Measurements from ENCODE around the gene CD44.

The CD44 gene

GRCh38 chr11:35160902-35161597, 22.1 kb downstream of the CD44 start:
- no peak for DNase-seq

DNA sequence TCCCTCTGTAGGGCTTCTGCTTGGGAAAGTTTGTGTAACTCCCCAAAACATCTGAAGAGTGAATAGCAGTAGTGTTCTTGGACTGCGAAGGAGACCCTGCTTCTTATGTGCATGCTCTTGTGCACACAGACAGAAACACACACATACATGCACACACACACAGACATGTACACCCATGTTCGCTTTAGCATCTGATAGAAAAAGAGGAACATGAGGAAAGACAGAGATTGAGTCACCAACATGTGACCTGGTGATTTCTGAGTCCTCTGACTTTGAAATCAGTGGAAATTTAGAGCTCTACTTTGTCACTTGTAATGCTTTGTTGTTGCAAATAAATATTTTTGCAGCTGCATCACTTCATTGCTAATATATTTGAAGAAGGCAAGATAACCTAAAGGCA, 23.8 kb downstream of the CD44 start:
- no peak for DNase-seq

DNA sequence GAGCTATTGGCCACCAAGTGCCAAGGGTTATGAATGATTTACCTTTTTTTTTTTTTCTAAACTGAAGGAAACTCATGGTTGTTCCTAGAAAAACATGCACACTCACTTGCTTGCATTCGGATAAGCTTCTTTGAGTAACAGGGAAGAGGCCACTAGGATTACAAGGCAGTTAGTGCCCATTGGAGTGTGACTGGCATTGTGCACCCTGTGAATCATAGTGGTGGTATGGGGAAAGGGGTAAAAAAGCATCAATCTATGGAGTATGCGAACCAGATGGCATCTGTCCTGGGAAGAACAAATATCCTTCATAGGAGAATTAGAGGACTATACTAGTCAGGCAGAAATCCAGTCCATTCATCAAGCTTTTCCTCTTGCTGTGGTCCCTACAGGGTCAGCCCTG, 24.2 kb downstream of the CD44 start:
- DNase-seq = no peak

DNA sequence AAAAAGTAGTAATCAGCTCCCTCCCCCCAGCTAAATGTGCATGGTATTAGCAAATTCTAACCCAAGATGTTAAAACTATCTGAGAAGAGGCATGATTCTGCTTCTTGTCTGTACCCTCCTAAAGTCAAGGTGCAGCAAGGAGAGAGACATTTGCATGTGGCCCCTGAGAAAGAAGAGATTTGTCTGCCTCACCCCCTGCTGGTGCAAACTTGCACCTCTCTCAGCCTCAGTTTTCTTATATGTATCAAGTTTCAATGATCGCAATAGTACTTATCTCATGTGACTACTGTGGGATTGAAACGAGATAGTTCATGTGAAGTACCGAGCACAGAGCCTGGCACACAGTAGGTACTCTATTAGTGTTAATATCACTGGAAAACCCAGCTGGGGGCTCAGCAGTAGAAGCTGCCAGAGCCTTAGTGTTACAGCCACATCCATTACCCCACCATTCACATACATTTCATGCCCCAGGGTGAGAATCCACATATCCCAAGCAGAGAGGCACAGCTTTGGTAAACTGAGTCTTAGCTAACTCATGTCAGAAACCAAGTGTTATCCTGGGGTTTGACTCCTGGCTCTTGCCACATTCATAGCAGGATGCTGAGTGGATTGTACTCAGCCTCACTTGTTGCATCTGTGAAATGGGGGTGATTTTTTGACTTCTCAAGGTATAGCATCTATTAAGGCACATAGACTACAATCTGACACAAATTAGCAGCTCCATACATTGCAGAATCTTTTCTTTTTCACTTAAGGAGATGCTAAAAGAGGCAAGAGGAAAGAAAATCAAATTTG, 24.9 kb downstream of the CD44 start:
- no peak for DNase-seq

GRCh38 chr11:35165030-35165422, 26.1 kb downstream of the CD44 start:
- no peak for DNase-seq

DNA sequence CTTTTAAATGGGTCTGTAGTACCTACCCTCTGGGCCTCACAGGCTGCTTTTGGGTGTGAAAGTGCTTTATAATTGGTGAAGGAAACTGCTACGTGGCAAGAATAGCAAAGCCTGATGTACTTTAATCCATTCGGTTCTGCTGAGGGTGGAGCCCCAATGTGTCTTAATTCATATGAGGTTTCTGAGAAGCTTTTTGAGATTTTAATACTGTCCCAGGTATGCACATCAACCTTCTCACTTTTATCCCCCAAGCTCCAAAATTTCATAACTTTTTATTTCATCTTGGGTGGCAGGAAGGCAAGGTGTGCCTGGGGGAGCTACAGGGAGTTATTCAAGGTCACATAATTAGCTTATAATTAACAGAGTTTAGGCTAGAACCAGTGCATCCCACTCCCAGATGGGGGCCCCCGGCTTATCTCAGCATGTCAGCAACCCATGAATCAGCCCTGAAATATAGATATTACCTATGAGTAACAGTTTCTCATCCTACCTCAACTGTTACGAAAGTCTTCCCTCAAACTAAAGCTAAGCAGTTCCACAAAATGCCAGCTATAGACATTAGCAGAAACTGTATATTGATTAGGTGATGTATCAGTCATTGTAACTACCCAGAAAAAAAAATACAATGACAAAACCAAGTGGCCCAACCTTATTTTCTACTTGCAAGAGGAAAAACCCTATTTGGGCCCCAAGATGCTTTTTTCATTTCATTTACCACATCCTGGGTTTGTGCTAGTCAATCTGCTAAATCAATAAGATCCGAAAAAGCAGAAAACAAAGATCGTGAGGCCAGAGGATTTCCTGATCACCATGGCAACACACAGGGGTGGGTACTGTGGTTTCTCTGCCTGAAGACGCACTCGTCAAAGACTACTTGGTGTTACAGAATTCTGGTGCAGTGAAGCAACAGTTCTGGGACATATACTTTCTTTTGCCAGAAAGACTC, 26.7 kb downstream of the CD44 start:
- DNase-seq = no peak

DNA sequence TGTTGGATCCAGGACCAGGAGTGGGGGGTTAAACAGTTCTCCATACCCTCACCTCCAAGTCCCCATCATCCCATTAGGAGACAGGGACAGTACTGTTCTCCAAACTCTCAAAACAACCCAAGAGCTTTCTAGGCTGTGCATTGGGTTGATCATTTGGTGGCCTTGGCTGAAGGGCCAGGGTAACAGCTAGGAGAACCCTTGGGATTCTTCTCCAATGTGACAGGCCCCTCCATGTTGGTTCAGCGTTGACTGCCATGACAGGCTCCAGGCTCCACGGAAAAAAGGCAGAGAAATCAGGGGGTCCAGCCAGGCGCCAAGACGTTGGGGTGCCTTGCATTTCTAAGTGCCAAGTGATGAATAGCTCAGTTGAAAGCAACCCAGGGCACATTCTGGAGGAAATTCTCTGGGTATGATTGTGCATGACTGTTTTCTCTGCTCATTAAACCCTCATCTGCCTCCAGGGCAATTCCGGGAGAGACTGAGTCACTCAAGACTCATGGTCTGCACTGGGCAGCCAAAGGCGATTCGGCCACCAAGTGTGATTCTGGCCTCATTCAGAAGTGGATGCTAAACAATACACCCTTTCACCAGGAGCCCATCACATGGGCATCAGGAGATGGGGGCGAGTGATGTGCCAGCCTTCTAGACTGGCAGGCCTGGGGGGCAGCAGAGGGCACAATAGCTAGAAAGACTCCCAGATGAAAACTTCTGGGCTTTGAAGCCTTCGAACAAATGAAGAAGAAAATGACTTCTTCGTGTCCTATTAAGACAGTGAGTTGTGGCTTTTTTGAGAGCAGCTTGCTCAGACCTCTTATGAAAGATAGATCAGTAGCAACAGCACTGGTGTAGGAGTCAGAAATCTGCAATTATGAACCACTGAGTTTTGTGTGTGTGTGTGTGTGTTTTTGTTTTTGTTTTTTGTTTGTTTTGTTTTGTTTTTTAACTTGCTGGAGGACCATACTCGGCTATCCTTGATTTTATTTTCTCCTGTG, 27.7 kb downstream of the CD44 start:
- no peak for DNase-seq

- no peak for DNase-seq
Observed at GRCh38 chr11:35167426-35167954, 28.5 kb downstream of the CD44 start.

DNA sequence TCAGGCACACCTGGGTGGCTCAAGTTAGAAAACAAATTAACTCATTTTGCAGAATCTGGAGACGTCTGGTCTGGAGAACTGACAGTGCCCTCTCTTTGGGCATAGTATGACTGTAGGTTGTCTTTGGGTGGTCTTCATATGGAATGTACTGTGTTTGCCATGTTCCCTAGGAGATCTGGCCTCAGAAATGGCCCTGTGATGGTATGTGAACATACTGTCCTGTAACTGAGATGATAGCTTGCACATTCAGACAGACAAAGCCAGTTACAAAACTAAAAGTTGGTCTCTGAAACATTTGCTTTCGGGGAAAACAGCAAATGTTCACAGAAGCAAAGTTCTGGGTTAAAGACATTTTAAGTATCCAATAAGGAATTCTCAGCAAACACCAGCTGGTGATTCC, 29.7 kb downstream of the CD44 start:
- no peak for DNase-seq

DNA sequence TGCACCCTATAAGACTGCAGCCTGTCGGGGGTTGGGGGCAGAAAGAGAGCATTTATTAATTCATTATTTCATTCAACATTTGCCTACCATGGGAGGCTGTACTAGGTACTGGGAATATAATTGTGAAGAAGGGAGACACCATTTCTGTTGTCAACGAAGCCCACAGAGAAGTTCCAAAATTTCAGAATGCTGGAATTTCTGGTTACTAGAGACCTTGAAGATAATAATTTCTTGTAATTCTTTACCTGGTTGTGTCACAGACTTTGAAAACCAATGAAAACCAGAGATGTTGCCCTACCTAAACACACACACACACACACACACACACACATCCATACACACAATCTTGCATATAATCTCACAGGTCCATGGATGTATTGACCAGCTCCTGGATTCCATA, 30.1 kb downstream of the CD44 start:
- no peak for DNase-seq

- DNase-seq = no peak
Observed at GRCh38 chr11:35169754-35170153, 30.8 kb downstream of the CD44 start.

GRCh38 chr11:35170503-35170902, 31.5 kb downstream of the CD44 start:
- no peak for DNase-seq

- no peak for DNase-seq
Observed at GRCh38 chr11:35171226-35171625, 32.3 kb downstream of the CD44 start.

DNA sequence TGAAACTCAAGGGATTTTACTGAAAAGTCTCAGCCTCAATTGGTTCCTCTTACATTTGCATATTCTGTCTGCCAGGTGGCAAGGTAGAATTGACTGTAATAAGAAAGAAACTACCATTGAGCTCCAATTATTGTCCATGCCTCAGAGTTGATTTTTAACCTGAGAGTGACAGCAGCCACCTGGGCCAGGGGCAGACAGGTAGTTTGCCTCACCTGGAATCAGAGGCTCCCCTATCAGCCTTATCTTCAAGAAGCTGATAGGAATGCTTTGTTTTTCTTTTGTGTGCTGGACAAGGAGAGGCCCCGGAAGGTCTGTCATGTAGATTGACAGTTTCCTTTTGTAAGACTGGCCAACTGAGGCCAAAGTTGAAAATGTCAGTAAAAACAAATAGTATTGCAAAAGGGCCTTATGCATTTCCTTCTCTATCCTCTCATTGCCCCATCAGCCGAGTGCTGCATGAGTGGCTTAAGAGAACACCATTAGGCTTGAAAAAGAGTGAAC, 34.1 kb downstream of the CD44 start:
- DNase-seq = no peak

- no peak for DNase-seq
Observed at GRCh38 chr11:35173616-35174566, 34.9 kb downstream of the CD44 start.

- no peak for DNase-seq
Observed at GRCh38 chr11:35174666-35175065, 35.7 kb downstream of the CD44 start.

- DNase-seq = no peak
Observed at GRCh38 chr11:35177370-35177769, 38.4 kb downstream of the CD44 start.

DNA sequence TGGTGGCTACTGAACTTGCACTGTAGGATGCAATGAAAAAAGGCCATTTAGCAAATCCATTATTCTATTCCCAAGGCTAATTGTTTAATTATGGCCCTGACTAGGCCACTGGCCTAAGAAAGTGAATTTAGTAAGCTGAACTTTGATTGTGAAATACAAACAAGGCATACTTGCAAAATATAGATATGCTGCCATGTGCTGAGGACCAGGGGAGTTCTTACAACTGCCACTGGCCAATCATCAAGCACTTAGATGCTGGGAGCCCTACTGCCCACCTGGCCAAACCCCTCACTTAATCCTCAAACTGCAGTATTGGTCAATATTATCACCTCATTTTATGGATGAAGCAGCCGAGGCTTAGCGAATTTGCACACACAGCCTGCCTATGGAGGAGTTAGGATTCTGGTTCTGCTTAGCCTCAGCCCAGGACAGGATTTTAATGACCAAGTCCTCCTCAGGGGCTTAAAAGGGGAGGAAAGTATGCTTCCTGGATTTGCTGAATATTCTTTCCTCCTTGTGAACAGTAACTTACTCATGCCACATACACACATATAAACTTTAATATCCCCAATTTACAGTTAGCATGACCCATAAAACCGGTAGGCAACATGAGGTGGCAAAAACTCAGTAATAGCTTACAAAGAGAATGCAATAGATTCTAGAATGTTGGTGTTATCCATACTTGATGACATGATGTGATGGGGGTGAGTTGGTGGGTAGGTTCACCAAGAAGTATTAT, 39.3 kb downstream of the CD44 start:
- DNase-seq = no peak

DNA sequence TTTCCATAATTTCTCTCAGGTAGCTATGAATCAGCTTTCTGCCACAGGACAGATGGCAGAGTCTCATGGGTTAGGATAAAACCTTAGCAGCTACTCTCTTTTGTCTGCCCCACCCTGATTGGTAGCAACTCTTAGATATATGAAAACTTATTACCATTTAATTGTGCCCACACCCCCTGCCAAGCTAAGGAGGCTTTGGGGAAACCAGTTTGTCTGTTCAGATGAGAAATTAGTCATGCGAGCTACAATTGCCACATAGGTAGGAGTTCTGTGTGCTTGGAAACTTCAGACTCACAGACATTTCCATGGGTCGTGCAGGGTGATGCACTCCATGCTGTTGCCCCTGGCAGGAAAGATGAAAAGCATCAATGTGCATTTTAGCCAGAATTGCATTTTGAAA, 39.9 kb downstream of the CD44 start:
- DNase-seq = no peak
